Activated T-cell treated with anti-CD3 and anti-CD28 coated beads for 24 hours (primary cell): Measurements from ENCODE around the gene FUT1.

Experiments
- DNase-seq: peaks from one replicate; pipeline ENCODE4 v3.0.0-alpha.2; 2020; ENCODE audit warnings: low read depth

FUT1 gene

GRCh38 chr19:48741129-48741999 is 11.1 kb downstream of the FUT1 start:
- DNase-seq, result peak; percentile 30

GRCh38 chr19:48740164-48740972 is 12.1 kb downstream of the FUT1 start, which contains the start of gene RASIP1:
RASIP1 (minus strand) TSS chr19:48740610; CDS start chr19:48740282, 328 bp downstream.
- no peak for DNase-seq

- DNase-seq, result no peak
These were observed 12.9 kb downstream of the FUT1 start for GRCh38 chr19:48739404-48740163.

- DNase-seq, result peak; percentile 86
These were observed 13.7 kb downstream of the FUT1 start for GRCh38 chr19:48738557-48739403.

GRCh38 chr19:48737360-48737998 is 15.0 kb downstream of the FUT1 start:
- DNase-seq, result no peak

GRCh38 chr19:48735031-48735615 is 17.3 kb downstream of the FUT1 start:
- DNase-seq, result no peak

- no peak for DNase-seq
These were observed 17.8 kb downstream of the FUT1 start for GRCh38 chr19:48734625-48735024.

- DNase-seq, result no peak
These were observed 21.0 kb downstream of the FUT1 start for GRCh38 chr19:48731452-48731851.

GRCh38 chr19:48728911-48729664 is 23.4 kb downstream of the FUT1 start:
- DNase-seq, result no peak

GRCh38 chr19:48726556-48726955 is 25.9 kb downstream of the FUT1 start:
- DNase-seq, result no peak

GRCh38 chr19:48724796-48725753 is 27.4 kb downstream of the FUT1 start:
- no peak for DNase-seq

- no peak for DNase-seq
These were observed 30.2 kb downstream of the FUT1 start for GRCh38 chr19:48722196-48722708.

GRCh38 chr19:48720613-48721296 is 31.7 kb downstream of the FUT1 start:
- peak; percentile 91 for DNase-seq

GRCh38 chr19:48720251-48720612 is 32.2 kb downstream of the FUT1 start:
- DNase-seq, result no peak

GRCh38 chr19:48719263-48720171 is 32.9 kb downstream of the FUT1 start, which contains the start of gene MAMSTR:
MAMSTR (minus strand) TSS chr19:48719725; CDS start chr19:48719031, 694 bp downstream.
- no peak for DNase-seq

- no peak for DNase-seq
These were observed 33.7 kb downstream of the FUT1 start for GRCh38 chr19:48718711-48719231.
